ENCODE results near the gene YARS1.

- no peak for TF ChIP-seq CTCF (IDR thresholded peaks at IDR 0.05)
- TF ChIP-seq POLR2A (IDR thresholded peaks at IDR 0.05), result no peak
Observed at GRCh38 chr1:32765570-32766327, 51.4 kb downstream of the YARS1 start.

All from lower leg skin (tissue), 3 donors.